Ascending aorta (tissue), 2 donors: ENCODE measurements around the gene DLGAP4. TPM values are rescaled to one million over a fixed set of nuclear protein-coding genes. Genes with fewer than 3 reads are reported as not detected.

Experiments
- DNase-seq, 2 donors: peaks; one replicate each; pipeline ENCODE4 v3.0.0-alpha.2; 2019; ENCODE audit warnings: low spot score in 2 of 2
- H3K27ac ChIP-seq, 2 donors: fragments of 200-600 bp; sonication (generic); one replicate each; pipeline ENCODE4 v1.5.1; 2016 to 2017; ENCODE audit warnings: mild to moderate bottlenecking in 1 of 2
- H3K27me3 ChIP-seq: fragments of 200-600 bp; sonication (generic); one replicate; pipeline ENCODE4 v1.5.1; 2017
- H3K36me3 ChIP-seq, 2 donors: fragments of 200-600 bp; sonication (generic); one replicate each; pipeline ENCODE4 v1.5.1; 2016
- H3K4me1 ChIP-seq, 2 donors: fragments of 200-600 bp; sonication (generic); one replicate each; pipeline ENCODE4 v1.5.1; 2016 to 2017; ENCODE audit warnings: mild to moderate bottlenecking in 1 of 2
- H3K4me3 ChIP-seq, 2 donors: fragments of 200-600 bp; sonication (generic); one replicate each; pipeline ENCODE4 v1.5.1; 2016 to 2017; ENCODE audit warnings: mild to moderate bottlenecking in 1 of 2
- H3K9me3 ChIP-seq, 2 donors: fragments of 200-600 bp; sonication (generic); one replicate each; pipeline ENCODE4 v1.5.1; 2016
- intact Hi-C: fragments of 100-400 bp; cut with DNase I; formaldehyde crosslinking; loops from one replicate; pipeline ENCODE4 v1.15.1; 2023
- total RNA-seq: library from RNA; depleted of rRNA; stranded (reverse); fragments of >200 nt; gene quantifications from one replicate; pipeline ENCODE4 v1.1.0, GENCODE V29; 2016
- TF ChIP-seq, protein P1 (sequence below), 3 experiments: fragments of 200-600 bp in 2 of 3; fragments of 450-650 bp in 1 of 3; sonication (generic) in 2 of 3; IDR thresholded peaks; one replicate each; pipeline ENCODE4 v1.5.1; 2016 to 2019; ENCODE audit warnings: antibody characterized with exemption in 3 of 3, mild to moderate bottlenecking in 1 of 3, moderate library complexity in 1 of 3

Gene DLGAP4
- total RNA-seq, 1 donor from 2014 or later = 98.2 TPM

DNA sequence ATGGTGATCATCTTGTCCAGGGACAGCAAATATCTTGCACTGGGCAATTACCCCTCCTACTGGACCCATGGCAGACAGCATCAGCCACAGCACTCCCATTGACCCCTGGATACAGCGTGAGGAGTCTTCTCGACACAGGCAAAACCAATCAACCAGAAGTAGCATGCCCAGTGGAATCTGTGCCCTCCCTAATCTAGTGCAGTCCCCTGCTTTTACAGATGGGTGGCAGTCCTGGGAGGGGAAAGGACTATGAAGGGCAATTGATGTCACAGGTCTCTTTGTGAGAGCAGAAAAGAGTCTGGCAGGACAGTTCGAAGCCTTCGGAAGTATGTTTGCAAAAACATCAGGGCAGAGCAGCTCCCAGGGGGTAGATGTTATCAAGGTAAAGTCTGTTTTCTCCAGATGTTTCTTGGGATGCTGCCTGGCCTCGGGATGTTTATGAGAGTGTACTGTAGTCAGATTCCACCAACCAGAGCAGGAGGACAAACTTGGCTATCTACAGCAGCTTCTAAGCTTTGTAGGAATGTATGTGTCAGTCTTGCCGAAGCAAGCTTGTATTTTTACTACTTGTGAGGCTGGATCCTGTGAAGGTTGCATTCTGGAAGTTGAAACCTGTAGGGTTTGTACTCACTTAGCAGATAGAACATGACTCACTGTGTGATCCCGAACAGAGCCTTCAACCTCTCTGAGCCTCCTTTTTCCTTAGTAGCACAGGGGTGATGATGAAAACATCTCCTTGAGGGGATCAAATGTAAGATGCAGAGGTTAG is 172.2 kb downstream of the DLGAP4 start:
- DNase-seq = no peak
- Histone ChIP-seq H3K9me3 (no peaks in the 10 kb centered on the region), H3K27ac (peak overlapping the region; percentile 75 to 81), H3K27me3 (no peaks in the 10 kb centered on the region), H3K4me1 (peaks cover 34 to 76% of the 10 kb centered on the region in 2 donors), H3K4me3 (no peak overlapping the region), H3K36me3 (peaks cover 0 to 3% of the 10 kb centered on the region in 2 donors)
- intact Hi-C loops = no loop called here
- TF ChIP-seq, protein P1, sequence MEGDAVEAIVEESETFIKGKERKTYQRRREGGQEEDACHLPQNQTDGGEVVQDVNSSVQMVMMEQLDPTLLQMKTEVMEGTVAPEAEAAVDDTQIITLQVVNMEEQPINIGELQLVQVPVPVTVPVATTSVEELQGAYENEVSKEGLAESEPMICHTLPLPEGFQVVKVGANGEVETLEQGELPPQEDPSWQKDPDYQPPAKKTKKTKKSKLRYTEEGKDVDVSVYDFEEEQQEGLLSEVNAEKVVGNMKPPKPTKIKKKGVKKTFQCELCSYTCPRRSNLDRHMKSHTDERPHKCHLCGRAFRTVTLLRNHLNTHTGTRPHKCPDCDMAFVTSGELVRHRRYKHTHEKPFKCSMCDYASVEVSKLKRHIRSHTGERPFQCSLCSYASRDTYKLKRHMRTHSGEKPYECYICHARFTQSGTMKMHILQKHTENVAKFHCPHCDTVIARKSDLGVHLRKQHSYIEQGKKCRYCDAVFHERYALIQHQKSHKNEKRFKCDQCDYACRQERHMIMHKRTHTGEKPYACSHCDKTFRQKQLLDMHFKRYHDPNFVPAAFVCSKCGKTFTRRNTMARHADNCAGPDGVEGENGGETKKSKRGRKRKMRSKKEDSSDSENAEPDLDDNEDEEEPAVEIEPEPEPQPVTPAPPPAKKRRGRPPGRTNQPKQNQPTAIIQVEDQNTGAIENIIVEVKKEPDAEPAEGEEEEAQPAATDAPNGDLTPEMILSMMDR (IDR thresholded peaks at IDR 0.05) = no peak

DNA sequence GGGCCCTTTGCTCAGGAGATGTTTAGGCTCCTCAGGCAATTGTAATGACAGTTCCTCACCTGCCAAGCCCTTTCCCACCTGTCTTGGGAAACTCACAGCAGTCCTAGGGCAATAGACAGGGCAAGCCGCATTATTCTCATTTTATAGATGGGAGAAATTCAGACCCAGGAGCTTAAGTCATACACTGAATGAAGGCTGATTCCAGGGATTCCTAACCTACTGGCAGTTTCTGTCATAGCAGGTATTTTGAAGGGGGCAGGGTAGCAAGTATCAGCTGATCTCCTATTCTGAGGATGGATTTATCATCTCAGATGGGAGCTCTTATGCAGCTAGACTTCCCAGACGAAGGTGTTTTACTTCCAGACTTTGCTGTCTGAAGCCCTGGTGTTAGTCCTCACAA is 173.8 kb downstream of the DLGAP4 start:
- Histone ChIP-seq H3K27me3 (no peaks in the 10 kb centered on the region), H3K9me3 (no peaks in the 10 kb centered on the region), H3K4me1 (peaks cover 37 to 76% of the 10 kb centered on the region in 2 donors), H3K36me3 (peaks cover 0 to under 1% of the 10 kb centered on the region in 2 donors), H3K4me3 (no peak overlapping the region), H3K27ac (peak overlapping the region; percentile 75 to 81)
- intact Hi-C loops = no loop called here
- TF ChIP-seq, protein P1 (IDR thresholded peaks at IDR 0.05) = no peak
- no peak for DNase-seq

DNA sequence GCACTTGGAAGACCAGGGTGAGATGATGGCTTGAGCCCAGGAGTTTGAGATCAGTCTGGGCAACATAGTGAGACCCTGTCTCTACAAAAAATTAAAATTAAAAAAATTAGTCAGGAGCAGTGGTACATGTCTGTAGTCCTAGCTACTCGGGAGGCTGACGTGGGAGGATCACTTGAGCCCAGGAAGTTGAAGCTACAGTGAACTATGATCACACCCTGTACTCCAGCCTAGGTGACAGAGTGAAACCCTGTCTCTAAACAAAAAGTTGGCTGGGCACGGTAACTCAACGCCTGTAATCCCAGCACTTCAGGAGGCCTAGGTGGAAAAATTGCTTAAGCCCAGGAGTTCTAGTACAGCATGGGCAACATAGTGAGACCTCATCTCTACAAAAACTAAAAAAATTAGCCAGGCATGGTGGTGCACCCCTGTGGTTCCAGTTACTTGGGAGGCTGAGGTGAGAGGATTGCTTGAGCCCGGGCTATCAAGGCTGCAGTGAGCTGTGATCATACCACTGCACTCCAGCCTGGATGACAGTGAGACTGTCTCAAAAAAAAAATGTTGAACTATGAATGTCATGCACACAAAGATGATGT is 174.4 kb downstream of the DLGAP4 start:
- DNase-seq = no peak
- Histone ChIP-seq H3K27me3 (no peaks in the 10 kb centered on the region), H3K4me1 (peaks cover 40 to 79% of the 10 kb centered on the region in 2 donors), H3K9me3 (no peaks in the 10 kb centered on the region), H3K36me3 (no peaks in the 10 kb centered on the region), H3K27ac (peak overlapping the region; percentile 75 to 81), H3K4me3 (no peak overlapping the region)
- intact Hi-C loops = no loop called here
- TF ChIP-seq, protein P1 (IDR thresholded peaks at IDR 0.05) = no peak

DNA sequence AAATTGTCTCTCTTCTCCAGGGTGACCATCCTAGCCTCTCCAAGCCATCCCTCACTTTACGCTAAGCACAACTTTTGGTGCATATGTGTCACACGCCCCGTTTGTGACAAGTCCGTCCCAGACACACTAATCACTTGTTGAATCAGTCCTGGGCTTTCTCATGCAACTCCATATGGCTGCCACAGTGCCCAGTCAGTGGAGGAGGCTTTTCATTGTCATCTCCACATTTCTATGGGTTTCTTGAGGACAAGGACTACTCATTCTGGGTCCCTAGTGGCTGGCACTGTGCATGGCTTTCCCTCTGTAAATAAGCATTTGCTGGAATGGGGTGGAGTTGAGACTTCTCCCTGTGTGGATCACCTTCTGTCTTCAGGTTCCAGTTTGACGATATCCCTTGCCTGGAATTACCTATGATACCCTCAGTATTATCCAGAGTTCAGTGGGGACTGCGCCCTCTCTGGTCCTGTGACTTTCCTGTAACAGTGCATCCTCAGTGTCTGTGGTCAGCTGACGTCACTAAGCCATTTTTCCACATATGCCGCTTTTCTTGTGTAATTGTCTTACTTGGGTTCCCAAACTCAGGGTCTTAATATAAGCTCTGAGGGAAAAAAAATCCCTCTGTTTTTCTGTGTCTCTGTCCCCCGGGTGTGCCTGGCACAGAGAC is 175.4 kb downstream of the DLGAP4 start:
- intact Hi-C loops = no loop called here
- H3K36me3 ChIP-seq = no peaks in the 10 kb centered on the region
- no peaks in the 10 kb centered on the region for H3K27me3 ChIP-seq
- peak overlapping the region; percentile 75 to 81 for H3K27ac ChIP-seq
- H3K9me3 ChIP-seq = no peaks in the 10 kb centered on the region
- H3K4me1 ChIP-seq = peaks cover 43 to 85% of the 10 kb centered on the region in 2 donors
- TF ChIP-seq, protein P1 (IDR thresholded peaks at IDR 0.05) = no peak
- DNase-seq = no peak
- H3K4me3 ChIP-seq = peak overlapping the region in 1 of 2 donors; percentile 23

DNA sequence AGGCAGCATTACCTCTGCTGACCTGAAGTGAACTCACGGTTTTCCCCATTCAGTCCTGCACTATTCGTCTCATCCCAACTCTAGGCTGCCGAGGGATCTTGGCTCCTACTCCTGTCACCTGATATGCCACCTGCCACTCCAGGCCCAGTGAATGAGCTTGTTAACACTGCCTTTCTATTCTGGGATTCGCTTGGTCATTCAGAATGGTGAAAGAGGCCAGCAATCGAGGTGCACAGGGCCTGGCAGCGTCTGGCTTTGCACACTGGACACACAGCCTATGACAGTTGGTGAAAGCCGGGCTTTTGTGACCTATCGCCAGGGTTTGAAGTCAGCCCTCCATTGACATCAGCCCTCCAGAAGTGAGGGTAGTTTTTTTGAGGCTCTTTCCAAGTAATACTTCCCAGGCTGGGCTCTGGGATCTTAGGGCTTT is 175.9 kb downstream of the DLGAP4 start:
- intact Hi-C loops = no loop called here
- TF ChIP-seq, protein P1 (IDR thresholded peaks at IDR 0.05) = no peak
- Histone ChIP-seq H3K4me1 (peaks cover 44 to 91% of the 10 kb centered on the region in 2 donors), H3K9me3 (no peaks in the 10 kb centered on the region), H3K4me3 (peak overlapping the region in 1 of 2 donors; percentile 23), H3K36me3 (no peaks in the 10 kb centered on the region), H3K27me3 (no peaks in the 10 kb centered on the region), H3K27ac (peak overlapping the region; percentile 75 to 81)
- DNase-seq = peak in 1 of 2 donors; percentile 32
